Stomach (tissue), 4 donors: ENCODE data around the gene UBL3.

Experiments
- POLR2A ChIP-seq, 4 donors: fragments of 450-650 bp; IDR thresholded peaks; one replicate each; pipeline ENCODE4 v1.6.1; 2016; ENCODE audit warnings: antibody characterized with exemption in 4 of 4, control low read depth in 2 of 4, mild to moderate bottlenecking in 1 of 4, moderate library complexity in 1 of 4
- TF ChIP-seq, protein P1 (sequence below), 7 experiments: fragments of 450-650 bp in 4 of 7; fragments of 200-600 bp in 3 of 7; sonication (generic) in 3 of 7; IDR thresholded peaks; one replicate each; pipeline ENCODE4 v1.5.1; 2016 to 2019; ENCODE audit warnings: antibody characterized with exemption in 7 of 7, control low read depth in 2 of 7, mild to moderate bottlenecking in 1 of 7

DNA sequence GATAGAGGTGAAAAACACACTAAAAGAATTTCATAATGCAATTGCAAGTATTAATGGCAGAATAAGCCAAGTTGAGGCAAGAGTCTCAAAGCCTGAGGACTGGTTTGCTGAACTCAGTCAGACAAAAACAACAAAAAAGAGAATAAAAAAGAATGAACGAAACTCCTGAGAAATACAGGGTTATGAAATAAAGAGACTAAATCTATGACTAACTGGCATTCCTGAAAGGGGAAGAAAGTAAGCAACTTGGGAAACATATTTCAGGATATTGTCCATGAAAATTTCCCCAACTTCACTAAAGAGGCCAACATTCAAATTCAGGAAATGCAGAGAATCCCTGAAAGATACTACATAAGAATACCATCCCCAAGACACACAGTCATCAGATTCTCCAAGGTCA, 47.8 kb downstream of the UBL3 start:
- TF ChIP-seq, protein P1, sequence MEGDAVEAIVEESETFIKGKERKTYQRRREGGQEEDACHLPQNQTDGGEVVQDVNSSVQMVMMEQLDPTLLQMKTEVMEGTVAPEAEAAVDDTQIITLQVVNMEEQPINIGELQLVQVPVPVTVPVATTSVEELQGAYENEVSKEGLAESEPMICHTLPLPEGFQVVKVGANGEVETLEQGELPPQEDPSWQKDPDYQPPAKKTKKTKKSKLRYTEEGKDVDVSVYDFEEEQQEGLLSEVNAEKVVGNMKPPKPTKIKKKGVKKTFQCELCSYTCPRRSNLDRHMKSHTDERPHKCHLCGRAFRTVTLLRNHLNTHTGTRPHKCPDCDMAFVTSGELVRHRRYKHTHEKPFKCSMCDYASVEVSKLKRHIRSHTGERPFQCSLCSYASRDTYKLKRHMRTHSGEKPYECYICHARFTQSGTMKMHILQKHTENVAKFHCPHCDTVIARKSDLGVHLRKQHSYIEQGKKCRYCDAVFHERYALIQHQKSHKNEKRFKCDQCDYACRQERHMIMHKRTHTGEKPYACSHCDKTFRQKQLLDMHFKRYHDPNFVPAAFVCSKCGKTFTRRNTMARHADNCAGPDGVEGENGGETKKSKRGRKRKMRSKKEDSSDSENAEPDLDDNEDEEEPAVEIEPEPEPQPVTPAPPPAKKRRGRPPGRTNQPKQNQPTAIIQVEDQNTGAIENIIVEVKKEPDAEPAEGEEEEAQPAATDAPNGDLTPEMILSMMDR (IDR thresholded peaks at IDR 0.05), result no peak
- TF ChIP-seq POLR2A (IDR thresholded peaks at IDR 0.05), result no peak
